Skeletal muscle tissue (tissue), 4 donors: ENCODE measurements around the gene DCUN1D1. TPM values are rescaled to one million over a fixed set of nuclear protein-coding genes. Genes with fewer than 3 reads are reported as not detected.

Experiments
- H3K27ac ChIP-seq: one replicate; pipeline ENCODE4 v1.7.0; 2013; ENCODE audit warnings: mild to moderate bottlenecking, low read depth, low read length, inconsistent platforms
- H3K27me3 ChIP-seq, 3 donors: one replicate each; pipeline ENCODE4 v1.7.0; 2013; ENCODE audit warnings: low read length in 3 of 3; ENCODE audit not compliant: control insufficient read depth in 3 of 3, insufficient read depth in 3 of 3
- H3K36me3 ChIP-seq, 3 donors: one replicate each; pipeline ENCODE4 v1.7.0; 2013; ENCODE audit warnings: low read length in 3 of 3; ENCODE audit not compliant: control insufficient read depth in 3 of 3, insufficient read depth in 3 of 3
- H3K4me1 ChIP-seq, 3 donors: one replicate each; pipeline ENCODE4 v1.7.0; 2013; ENCODE audit warnings: low read length in 3 of 3, mild to moderate bottlenecking in 3 of 3; ENCODE audit not compliant: control insufficient read depth in 3 of 3, insufficient read depth in 3 of 3
- H3K4me3 ChIP-seq, 3 donors: one replicate each; pipeline ENCODE4 v1.7.0; 2013; ENCODE audit warnings: low read length in 3 of 3
- H3K9ac ChIP-seq, 3 donors: one replicate each; pipeline ENCODE4 v1.7.0; 2013; ENCODE audit warnings: low read length in 3 of 3, mild to moderate bottlenecking in 3 of 3, moderate library complexity in 2 of 3, low read depth in 1 of 3
- H3K9me3 ChIP-seq, 3 donors: one replicate each; pipeline ENCODE4 v1.7.0; 2013; ENCODE audit warnings: low read length in 3 of 3; ENCODE audit not compliant: control insufficient read depth in 3 of 3
- total RNA-seq: library from RNA; depleted of rRNA; stranded (reverse); fragments of >200 nt; gene quantifications from one replicate; pipeline ENCODE4 v1.2.3, GENCODE V29; 2014
- donor health status: Osteomylitis.

DCUN1D1 gene
- total RNA-seq, 1 donor from 2014 or later = 11.5 TPM

- no peaks in the 10 kb centered on the region for H3K27me3 ChIP-seq
- H3K9ac ChIP-seq = no peak overlapping the region
- H3K27ac ChIP-seq = no peak overlapping the region
- H3K4me3 ChIP-seq = no peak overlapping the region
- H3K4me1 ChIP-seq = peaks cover 2 to 9% (median 6%) of the 10 kb centered on the region in 3 donors
- no peaks in the 10 kb centered on the region for H3K36me3 ChIP-seq
- no peaks in the 10 kb centered on the region for H3K9me3 ChIP-seq
These were observed 60.4 kb downstream of the DCUN1D1 start for GRCh38 chr3:182919866-182920357.

- H3K36me3 ChIP-seq = peaks cover 0 to 5% (median 4%) of the 10 kb centered on the region in 3 donors
- H3K27me3 ChIP-seq = no peaks in the 10 kb centered on the region
- peak overlapping the region in 2 of 3 donors; percentile 2 to 10 for H3K4me3 ChIP-seq
- no peak overlapping the region for H3K27ac ChIP-seq
- H3K4me1 ChIP-seq = peaks cover 4 to 9% (median 6%) of the 10 kb centered on the region in 3 donors
- H3K9me3 ChIP-seq = no peaks in the 10 kb centered on the region
- no peak overlapping the region for H3K9ac ChIP-seq
These were observed 63.2 kb downstream of the DCUN1D1 start for GRCh38 chr3:182917134-182917533.

GRCh38 chr3:182914341-182914740, 66.0 kb downstream of the DCUN1D1 start:
- Histone ChIP-seq H3K4me1 (peaks cover 2 to 5% (median 2%) of the 10 kb centered on the region in 3 donors), H3K36me3 (peaks cover 0 to 5% (median 4%) of the 10 kb centered on the region in 3 donors), H3K27me3 (no peaks in the 10 kb centered on the region), H3K27ac (no peak overlapping the region), H3K9me3 (no peaks in the 10 kb centered on the region), H3K4me3 (no peak overlapping the region), H3K9ac (no peak overlapping the region)

GRCh38 chr3:182913889-182914288, 66.4 kb downstream of the DCUN1D1 start:
- no peak overlapping the region for H3K27ac ChIP-seq
- H3K36me3 ChIP-seq = peaks cover 0 to 5% (median 4%) of the 10 kb centered on the region in 3 donors

DNA sequence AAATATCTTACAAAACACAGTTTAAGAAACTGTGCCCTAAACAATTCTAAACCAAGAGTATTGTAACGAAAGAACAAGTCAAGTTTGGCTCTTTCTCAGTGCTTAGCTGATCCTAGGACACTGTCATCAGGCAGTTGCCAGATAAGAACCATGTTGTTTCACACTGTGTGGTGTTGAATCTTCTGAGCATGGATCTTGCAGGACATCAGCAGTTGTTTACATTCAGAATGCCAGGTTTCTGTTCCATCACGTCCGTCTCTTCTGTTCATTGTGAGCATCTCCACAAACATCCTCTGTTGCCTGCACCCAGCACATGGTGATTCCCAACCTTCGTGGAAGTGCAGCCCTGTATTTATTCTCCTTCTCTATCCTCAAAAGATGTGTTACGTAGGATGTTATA, 67.9 kb downstream of the DCUN1D1 start:
- H3K36me3 ChIP-seq = peaks cover 0 to 6% (median 4%) of the 10 kb centered on the region in 3 donors
- H3K4me1 ChIP-seq = peaks cover 0 to 5% (median 2%) of the 10 kb centered on the region in 3 donors
- no peak overlapping the region for H3K4me3 ChIP-seq
- no peak overlapping the region for H3K27ac ChIP-seq
- no peak overlapping the region for H3K9ac ChIP-seq
- no peaks in the 10 kb centered on the region for H3K9me3 ChIP-seq
- no peaks in the 10 kb centered on the region for H3K27me3 ChIP-seq

More at GRCh38 chr3:182913889-182914288, 66.4 kb downstream of the DCUN1D1 start:
- Histone ChIP-seq H3K27me3 (no peaks in the 10 kb centered on the region), H3K9me3 (no peaks in the 10 kb centered on the region), H3K4me3 (no peak overlapping the region), H3K9ac (no peak overlapping the region), H3K4me1 (peaks cover 2 to 5% (median 2%) of the 10 kb centered on the region in 3 donors)

GRCh38 chr3:182911782-182912111, 68.6 kb downstream of the DCUN1D1 start:
- Histone ChIP-seq H3K4me1 (peaks cover 0 to 2% (median under 1%) of the 10 kb centered on the region in 3 donors), H3K9ac (no peak overlapping the region), H3K9me3 (no peaks in the 10 kb centered on the region), H3K4me3 (no peak overlapping the region), H3K36me3 (peaks cover 0 to 6% (median 4%) of the 10 kb centered on the region in 3 donors), H3K27ac (no peak overlapping the region), H3K27me3 (no peaks in the 10 kb centered on the region)

DNA sequence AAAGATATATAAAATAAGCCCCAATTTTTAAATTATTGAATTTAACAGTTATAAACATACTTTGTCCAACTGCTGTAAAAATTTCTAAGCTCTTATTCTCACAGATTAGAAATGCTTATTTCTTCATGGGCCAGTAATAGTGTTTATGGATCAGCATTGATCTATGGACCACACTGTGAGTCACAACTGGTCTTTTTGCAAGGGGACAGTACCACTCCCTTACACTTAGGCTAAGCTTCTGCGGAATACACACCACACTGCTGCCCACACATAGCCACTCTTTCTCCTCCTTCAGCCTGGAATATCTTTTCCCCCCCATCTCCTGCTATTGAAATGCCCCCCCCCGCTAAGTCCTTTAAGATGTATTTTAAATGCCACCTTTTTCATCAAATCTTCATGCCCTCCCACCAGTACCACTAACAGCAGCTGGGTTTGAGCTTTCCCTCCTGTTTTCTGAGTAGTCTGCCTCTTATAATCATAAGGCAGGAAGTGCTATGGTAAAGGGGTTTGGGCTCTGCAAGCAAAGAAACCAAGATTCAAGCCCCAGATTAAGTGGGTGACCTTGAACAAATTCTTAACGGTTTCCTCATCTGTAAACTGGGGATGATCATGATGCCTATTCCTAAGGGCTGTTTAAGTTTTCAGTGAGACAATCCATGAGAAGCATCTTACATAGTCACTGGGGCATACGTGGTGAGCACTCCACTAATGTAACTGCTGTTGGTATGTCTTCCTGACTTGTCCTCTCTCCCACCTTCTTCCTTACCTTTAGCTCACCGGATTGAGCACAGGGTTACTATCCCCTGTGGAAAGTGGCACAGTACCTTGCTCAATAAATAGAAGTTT, 69.2 kb downstream of the DCUN1D1 start:
- no peak overlapping the region for H3K4me3 ChIP-seq
- H3K4me1 ChIP-seq = peaks cover 0 to 2% (median 0%) of the 10 kb centered on the region in 3 donors
- no peaks in the 10 kb centered on the region for H3K27me3 ChIP-seq
- peaks cover 0 to 7% (median 6%) of the 10 kb centered on the region in 3 donors for H3K36me3 ChIP-seq
- no peak overlapping the region for H3K27ac ChIP-seq
- no peaks in the 10 kb centered on the region for H3K9me3 ChIP-seq
- H3K9ac ChIP-seq = no peak overlapping the region

GRCh38 chr3:182909318-182910040, 70.9 kb downstream of the DCUN1D1 start:
- Histone ChIP-seq H3K27ac (no peak overlapping the region), H3K4me1 (peaks cover 0 to 2% (median 0%) of the 10 kb centered on the region in 3 donors), H3K9me3 (no peaks in the 10 kb centered on the region), H3K27me3 (no peaks in the 10 kb centered on the region), H3K9ac (no peak overlapping the region), H3K4me3 (no peak overlapping the region), H3K36me3 (peaks cover 4 to 15% (median 12%) of the 10 kb centered on the region in 3 donors)

DNA sequence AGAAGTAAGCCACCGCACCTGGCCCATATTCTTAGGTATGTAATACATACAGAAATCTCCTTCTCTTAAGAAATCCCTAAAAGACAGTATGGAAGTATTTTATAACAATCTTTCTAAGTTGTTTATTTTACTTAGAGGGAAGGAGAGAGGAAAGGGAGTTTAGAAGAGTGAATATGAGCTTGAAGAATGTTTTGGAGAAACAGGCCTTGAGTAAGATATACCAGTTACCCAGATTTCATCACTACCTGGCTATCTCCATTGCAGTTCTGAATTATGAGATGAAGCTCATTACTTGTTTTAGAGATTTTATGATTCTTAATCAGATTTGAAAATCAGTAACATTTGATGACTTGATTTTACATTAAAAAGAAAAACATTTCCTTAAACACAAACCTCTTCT, 71.9 kb downstream of the DCUN1D1 start:
- Histone ChIP-seq H3K4me3 (no peak overlapping the region), H3K9me3 (no peaks in the 10 kb centered on the region), H3K9ac (no peak overlapping the region), H3K4me1 (no peaks in the 10 kb centered on the region), H3K27ac (no peak overlapping the region), H3K36me3 (peaks cover 4 to 16% (median 12%) of the 10 kb centered on the region in 3 donors), H3K27me3 (no peaks in the 10 kb centered on the region)

DNA sequence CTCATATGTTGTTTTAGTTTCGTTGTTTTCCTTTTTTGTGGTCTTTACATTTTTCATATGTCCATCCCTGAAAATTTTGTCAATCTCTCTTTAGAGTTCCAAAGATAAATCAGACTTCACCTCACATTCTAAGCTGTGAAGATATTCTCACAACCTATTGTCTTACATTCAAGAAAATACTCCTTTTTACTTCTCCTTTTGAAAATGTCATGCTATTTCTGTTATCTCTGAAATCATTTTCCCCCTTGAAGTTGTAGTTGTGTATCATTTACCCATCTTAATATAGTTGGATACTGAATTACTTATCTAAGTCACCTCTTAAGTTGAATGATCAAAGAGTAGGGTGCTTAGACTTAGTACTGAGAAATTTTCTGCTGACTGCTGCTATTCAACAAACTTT, 74.3 kb downstream of the DCUN1D1 start:
- Histone ChIP-seq H3K9me3 (no peaks in the 10 kb centered on the region), H3K4me3 (no peak overlapping the region), H3K27ac (no peak overlapping the region), H3K27me3 (no peaks in the 10 kb centered on the region), H3K36me3 (peaks cover 4 to 24% (median 23%) of the 10 kb centered on the region in 3 donors), H3K9ac (no peak overlapping the region), H3K4me1 (no peaks in the 10 kb centered on the region)
